Bronchial epithelial cell (primary cell): Measurements from ENCODE around the gene PTPRF. TPM values are rescaled to one million over a fixed set of nuclear protein-coding genes. Genes with fewer than 3 reads are reported as not detected.
A peak's percentile ranks its signal among the peaks of the same experiment; 100 is the strongest.

Source experiments
- DNase-seq: peaks from one replicate; pipeline ENCODE4 v3.0.0-alpha.2; 2010; ENCODE audit warnings: low read depth
- FAIRE-seq: peaks from 2 replicates; lab custom pipeline; 2011; peaks lifted over from hg19 to GRCh38; lab: Jason Lieb, UNC
- H3K27me3 ChIP-seq: 2 replicates; pipeline ENCODE4 v1.5.1; 2011; ENCODE audit warnings: low read length; ENCODE audit not compliant: control insufficient read depth, insufficient read depth
- H3K36me3 ChIP-seq: 2 replicates; pipeline ENCODE4 v1.5.1; 2011; ENCODE audit warnings: low read length; ENCODE audit not compliant: control insufficient read depth, insufficient read depth
- H3K4me3 ChIP-seq: 2 replicates; pipeline ENCODE4 v1.5.1; 2011; ENCODE audit warnings: mild to moderate bottlenecking, low read depth, low read length, control low read depth
- total RNA-seq: library from RNA; depleted of rRNA; stranded (reverse); fragments of >200 nt; gene quantifications from 2 replicates; pipeline ENCODE4 v1.2.1, GENCODE V29; 2014
- TF ChIP-seq, protein P1 (sequence below): IDR thresholded peaks from 2 replicates; pipeline ENCODE4 v1.5.1; 2011; ENCODE audit warnings: mild to moderate bottlenecking, moderate library complexity, low read length, control low read depth, inconsistent platforms; ENCODE audit not compliant: insufficient read depth, severe bottlenecking

The PTPRF gene
- total RNA-seq, 1 donor from 2014 or later = 127 TPM

DNA sequence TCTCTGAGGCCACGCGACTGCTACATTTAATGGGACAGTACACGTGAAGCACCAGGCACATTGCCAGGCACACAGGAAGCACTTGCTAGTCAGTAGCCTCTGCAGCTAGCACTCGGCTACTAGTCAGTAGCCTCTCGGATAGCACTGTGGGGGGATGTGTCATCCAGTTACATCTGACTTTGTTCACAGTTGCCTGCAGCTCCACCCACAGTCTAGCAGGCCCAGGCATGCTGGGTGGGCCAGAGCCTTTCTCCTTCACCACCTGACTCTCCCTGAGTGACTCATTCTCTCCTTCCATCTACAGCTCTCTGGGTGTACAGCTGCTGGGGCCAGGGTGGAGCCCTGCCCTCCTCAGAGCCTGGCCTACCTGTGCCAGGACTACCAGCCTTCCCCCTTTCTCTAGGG lies 51.5 kb downstream of the PTPRF start:
- TF ChIP-seq, protein P1, sequence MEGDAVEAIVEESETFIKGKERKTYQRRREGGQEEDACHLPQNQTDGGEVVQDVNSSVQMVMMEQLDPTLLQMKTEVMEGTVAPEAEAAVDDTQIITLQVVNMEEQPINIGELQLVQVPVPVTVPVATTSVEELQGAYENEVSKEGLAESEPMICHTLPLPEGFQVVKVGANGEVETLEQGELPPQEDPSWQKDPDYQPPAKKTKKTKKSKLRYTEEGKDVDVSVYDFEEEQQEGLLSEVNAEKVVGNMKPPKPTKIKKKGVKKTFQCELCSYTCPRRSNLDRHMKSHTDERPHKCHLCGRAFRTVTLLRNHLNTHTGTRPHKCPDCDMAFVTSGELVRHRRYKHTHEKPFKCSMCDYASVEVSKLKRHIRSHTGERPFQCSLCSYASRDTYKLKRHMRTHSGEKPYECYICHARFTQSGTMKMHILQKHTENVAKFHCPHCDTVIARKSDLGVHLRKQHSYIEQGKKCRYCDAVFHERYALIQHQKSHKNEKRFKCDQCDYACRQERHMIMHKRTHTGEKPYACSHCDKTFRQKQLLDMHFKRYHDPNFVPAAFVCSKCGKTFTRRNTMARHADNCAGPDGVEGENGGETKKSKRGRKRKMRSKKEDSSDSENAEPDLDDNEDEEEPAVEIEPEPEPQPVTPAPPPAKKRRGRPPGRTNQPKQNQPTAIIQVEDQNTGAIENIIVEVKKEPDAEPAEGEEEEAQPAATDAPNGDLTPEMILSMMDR = no peak
- FAIRE-seq (peak; percentile 100), DNase-seq (peak; percentile 100)
- no peak overlapping the region for H3K4me3 ChIP-seq
- H3K27me3 ChIP-seq = no peaks in the 10 kb centered on the region
- H3K36me3 ChIP-seq = peaks cover 37% of the 10 kb centered on the region

DNA sequence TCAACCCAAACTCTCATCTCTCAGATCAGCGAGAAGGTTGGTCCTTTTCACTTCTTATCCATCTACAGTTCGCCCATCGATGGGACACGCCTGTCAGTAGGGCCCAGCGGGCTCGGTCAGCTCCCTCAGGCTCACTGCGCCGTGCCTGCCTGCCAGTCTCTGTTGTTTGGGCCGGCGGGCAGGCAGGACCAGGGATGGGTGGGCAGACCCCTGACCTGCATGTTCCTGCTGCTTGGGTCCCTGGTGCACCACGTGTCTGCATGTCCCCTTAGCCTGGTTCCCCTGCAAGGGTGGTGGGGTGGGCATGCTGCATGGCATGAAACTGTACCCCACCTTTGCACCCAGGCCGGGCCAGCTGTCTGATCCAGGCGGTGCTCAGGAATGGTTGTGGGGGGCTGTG lies 52.4 kb downstream of the PTPRF start:
- DNase-seq (no peak), FAIRE-seq (peak; percentile 36)
- peaks cover 38% of the 10 kb centered on the region for H3K36me3 ChIP-seq
- H3K4me3 ChIP-seq = no peak overlapping the region
- TF ChIP-seq, protein P1 = no peak
- no peaks in the 10 kb centered on the region for H3K27me3 ChIP-seq

DNA sequence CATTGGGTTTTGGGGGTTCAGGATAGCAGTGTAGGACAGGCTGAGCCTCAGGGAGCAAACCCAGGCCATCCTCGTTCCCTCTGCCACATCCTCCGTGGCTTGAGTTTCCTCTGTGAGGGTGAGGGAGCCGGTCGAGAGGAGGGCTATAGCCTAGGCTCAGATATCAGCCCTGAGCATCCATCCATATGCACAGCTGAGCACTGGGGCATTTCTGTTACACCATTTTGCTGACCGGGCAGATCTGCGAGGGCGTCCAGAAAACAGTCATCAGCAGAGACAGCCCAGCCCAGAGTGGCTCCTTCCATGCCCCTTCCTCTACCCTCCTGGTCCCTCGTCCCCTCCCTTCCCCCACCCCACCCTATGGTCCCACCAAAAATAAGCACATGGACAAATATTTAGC lies 53.5 kb downstream of the PTPRF start:
- Histone ChIP-seq H3K27me3 (no peaks in the 10 kb centered on the region), H3K36me3 (peaks cover 40% of the 10 kb centered on the region), H3K4me3 (no peak overlapping the region)
- TF ChIP-seq, protein P1 = no peak
- FAIRE-seq (peak; percentile 81), DNase-seq (no peak)

DNA sequence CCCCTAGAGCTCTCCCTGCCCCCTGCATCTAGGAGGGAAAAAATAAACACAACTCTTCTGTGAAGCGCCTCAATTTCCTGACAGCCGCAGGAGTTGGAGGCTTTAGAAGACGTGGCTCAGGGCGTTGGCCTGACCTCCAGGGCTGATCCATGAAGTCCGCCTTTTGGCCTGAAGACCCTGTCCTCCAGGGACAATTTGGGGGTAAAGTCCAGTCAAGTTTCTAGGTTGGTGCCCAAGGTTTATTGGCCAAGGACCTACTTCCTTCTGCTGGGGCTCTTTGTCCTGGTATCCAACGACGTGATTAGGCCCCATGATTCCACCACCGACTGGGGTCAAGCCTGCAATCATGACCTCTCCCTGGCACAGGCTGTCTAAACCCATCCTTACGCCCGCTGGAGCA lies 54.9 kb downstream of the PTPRF start:
- H3K27me3 ChIP-seq = no peaks in the 10 kb centered on the region
- DNase-seq (no peak), FAIRE-seq (no peak)
- peaks cover 44% of the 10 kb centered on the region for H3K36me3 ChIP-seq
- TF ChIP-seq, protein P1 = no peak
- H3K4me3 ChIP-seq = no peak overlapping the region

DNA sequence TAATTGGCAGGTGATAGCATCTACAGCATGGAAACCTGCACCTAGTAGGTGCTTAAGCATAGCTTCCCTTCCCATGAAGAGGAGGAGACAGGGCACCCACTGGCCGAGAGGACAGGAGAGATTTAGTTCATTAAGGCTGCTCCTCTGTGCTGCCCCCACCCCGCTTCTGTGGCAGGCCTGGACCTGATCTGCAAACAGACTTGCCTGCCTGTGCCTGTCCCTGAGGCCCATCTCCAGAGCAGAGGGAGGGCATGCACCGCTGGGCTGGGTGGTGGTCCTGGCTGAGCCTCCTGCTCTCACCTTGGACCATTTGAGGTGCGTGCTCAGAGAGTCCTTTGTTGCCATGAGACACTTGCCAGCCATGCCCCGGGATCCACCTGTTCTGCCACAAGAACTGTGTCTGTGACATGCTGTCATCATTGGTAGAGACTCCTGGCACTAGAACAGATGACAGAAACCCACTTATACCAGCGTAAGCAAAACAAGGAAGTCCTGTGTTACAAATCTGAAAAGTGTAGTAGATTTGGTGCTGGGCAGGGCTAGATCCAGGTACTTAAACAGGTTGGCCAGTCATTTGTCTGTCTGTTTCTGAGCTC lies 55.6 kb downstream of the PTPRF start:
- H3K4me3 ChIP-seq = no peak overlapping the region
- DNase-seq (peak; percentile 65), FAIRE-seq (peak; percentile 79)
- TF ChIP-seq, protein P1 = no peak
- H3K36me3 ChIP-seq = peaks cover 45% of the 10 kb centered on the region
- H3K27me3 ChIP-seq = no peaks in the 10 kb centered on the region

GRCh38 chr1:43587001-43587400 lies 56.3 kb downstream of the PTPRF start:
- no peaks in the 10 kb centered on the region for H3K27me3 ChIP-seq
- peaks cover 52% of the 10 kb centered on the region for H3K36me3 ChIP-seq
- TF ChIP-seq, protein P1 = no peak
- peak; percentile 92 for FAIRE-seq
- no peak for DNase-seq
- no peak overlapping the region for H3K4me3 ChIP-seq
